ENCODE data around the gene RRAGC.

DNA sequence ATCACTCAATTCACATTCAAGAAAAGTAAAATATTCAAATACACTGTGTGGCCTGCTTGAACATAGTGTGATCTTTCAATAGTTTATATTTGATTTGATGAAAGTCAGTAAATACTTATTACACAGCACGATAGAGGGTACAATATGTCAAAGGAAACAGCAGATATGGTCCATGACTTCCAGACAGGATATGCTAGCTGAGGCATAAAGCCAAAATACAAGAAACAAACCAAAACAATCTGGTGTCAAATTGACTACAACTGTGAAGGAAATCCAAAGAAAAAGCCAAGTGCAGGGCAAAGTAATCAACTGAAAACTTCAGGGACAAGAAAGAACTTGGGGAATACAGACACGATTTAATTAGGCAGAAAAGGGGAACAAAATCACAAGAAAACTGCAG is 19.3 kb downstream of the RRAGC start:
- TF ChIP-seq EZH2 (IDR thresholded peaks at IDR 0.05; ENCODE audit: borderline replicate concordance, low read length) = no peak
- TF ChIP-seq, protein P1, sequence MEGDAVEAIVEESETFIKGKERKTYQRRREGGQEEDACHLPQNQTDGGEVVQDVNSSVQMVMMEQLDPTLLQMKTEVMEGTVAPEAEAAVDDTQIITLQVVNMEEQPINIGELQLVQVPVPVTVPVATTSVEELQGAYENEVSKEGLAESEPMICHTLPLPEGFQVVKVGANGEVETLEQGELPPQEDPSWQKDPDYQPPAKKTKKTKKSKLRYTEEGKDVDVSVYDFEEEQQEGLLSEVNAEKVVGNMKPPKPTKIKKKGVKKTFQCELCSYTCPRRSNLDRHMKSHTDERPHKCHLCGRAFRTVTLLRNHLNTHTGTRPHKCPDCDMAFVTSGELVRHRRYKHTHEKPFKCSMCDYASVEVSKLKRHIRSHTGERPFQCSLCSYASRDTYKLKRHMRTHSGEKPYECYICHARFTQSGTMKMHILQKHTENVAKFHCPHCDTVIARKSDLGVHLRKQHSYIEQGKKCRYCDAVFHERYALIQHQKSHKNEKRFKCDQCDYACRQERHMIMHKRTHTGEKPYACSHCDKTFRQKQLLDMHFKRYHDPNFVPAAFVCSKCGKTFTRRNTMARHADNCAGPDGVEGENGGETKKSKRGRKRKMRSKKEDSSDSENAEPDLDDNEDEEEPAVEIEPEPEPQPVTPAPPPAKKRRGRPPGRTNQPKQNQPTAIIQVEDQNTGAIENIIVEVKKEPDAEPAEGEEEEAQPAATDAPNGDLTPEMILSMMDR (conservative IDR thresholded peaks at IDR 0.05 in 1 of 2, IDR thresholded peaks at IDR 0.05 in 1 of 2; ENCODE audit: extremely low read depth in 1 of 2, insufficient read depth in 1 of 2, low read depth in 1 of 2, low read length in 2 of 2) = no peak
